ENCODE measurements around the gene ZNF302. TPM values are rescaled to one million over a fixed set of nuclear protein-coding genes. Genes with fewer than 3 reads are reported as not detected.

ZNF302 gene
- total RNA-seq, 2 experiments from 2014 or later = 14.9 to 15.9 TPM

GRCh38 chr19:34715357-34715756 is 37.9 kb downstream of the ZNF302 start:
- peaks cover 2% of the 10 kb centered on the region for H3K4me1 Mint-ChIP-seq (ENCODE audit: low read depth)

DNA sequence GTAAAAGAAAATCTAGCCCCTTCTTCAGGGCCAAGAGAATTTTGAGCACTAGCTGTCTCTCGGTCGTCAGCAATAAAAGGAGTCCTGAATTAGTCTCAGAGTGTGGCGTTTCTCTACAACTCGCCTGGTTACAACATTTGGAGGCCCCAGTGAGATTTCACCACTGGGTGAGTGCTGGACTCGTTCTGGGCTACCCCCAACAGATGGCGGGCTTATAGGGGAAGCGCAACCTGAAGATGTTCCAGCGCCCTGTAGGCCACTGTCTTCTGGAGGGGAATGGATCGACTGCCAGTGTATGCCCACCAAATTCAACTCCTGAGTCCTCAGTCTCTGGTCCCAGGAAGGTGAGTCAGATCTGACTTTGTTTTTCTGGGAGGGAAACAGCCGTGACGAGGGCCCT is 44.9 kb downstream of the ZNF302 start:
- ATAC-seq (no peak), DNase-seq (no peak)
- POLR2A ChIA-PET = no interaction called here
- Mint-ChIP-seq H3K4me3 (no peak overlapping the region), H3K9me3 (no peaks in the 10 kb centered on the region), H3K27me3 (peaks cover 13% of the 10 kb centered on the region), H3K4me1 (ENCODE audit: low read depth) (no peaks in the 10 kb centered on the region), H3K27ac (no peak overlapping the region), H3K36me3 (ENCODE audit: low read depth) (no peaks in the 10 kb centered on the region)
- TF ChIP-seq, protein P1, sequence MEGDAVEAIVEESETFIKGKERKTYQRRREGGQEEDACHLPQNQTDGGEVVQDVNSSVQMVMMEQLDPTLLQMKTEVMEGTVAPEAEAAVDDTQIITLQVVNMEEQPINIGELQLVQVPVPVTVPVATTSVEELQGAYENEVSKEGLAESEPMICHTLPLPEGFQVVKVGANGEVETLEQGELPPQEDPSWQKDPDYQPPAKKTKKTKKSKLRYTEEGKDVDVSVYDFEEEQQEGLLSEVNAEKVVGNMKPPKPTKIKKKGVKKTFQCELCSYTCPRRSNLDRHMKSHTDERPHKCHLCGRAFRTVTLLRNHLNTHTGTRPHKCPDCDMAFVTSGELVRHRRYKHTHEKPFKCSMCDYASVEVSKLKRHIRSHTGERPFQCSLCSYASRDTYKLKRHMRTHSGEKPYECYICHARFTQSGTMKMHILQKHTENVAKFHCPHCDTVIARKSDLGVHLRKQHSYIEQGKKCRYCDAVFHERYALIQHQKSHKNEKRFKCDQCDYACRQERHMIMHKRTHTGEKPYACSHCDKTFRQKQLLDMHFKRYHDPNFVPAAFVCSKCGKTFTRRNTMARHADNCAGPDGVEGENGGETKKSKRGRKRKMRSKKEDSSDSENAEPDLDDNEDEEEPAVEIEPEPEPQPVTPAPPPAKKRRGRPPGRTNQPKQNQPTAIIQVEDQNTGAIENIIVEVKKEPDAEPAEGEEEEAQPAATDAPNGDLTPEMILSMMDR (IDR thresholded peaks at IDR 0.05) = no peak
- CTCF ChIA-PET = interaction anchor here (0.9 to 2.3 kb wide), 3 partner anchors 10 to 117 kb away, joined by 3 to 13 read pairs (median 8); no protein-coding TSS in a partner anchor
- intact Hi-C loops (cut with micrococcal nuclease) = no loop called here

More at GRCh38 chr19:34715357-34715756, 37.9 kb downstream of the ZNF302 start:
- H3K9me3 Mint-ChIP-seq = peaks cover 12% of the 10 kb centered on the region
- H3K4me3 Mint-ChIP-seq = no peak overlapping the region
- H3K36me3 Mint-ChIP-seq (ENCODE audit: low read depth) = peaks cover 11% of the 10 kb centered on the region
- ATAC-seq = no peak
- no peak for DNase-seq
- ChIA-PET CTCF (interaction anchor here (1.3 to 1.4 kb wide), 2 partner anchors 75 kb away, joined by 3 to 5 read pairs; no protein-coding TSS in a partner anchor), POLR2A (interaction anchor here (0.7 kb wide), 1 partner anchor 237 kb away, joined by 3 read pairs; no protein-coding TSS in a partner anchor)
- TF ChIP-seq, protein P1 (IDR thresholded peaks at IDR 0.05) = no peak
- no peak overlapping the region for H3K27ac Mint-ChIP-seq
- peaks cover 16% of the 10 kb centered on the region for H3K27me3 Mint-ChIP-seq
- intact Hi-C loops (cut with micrococcal nuclease) = no loop called here

DNA sequence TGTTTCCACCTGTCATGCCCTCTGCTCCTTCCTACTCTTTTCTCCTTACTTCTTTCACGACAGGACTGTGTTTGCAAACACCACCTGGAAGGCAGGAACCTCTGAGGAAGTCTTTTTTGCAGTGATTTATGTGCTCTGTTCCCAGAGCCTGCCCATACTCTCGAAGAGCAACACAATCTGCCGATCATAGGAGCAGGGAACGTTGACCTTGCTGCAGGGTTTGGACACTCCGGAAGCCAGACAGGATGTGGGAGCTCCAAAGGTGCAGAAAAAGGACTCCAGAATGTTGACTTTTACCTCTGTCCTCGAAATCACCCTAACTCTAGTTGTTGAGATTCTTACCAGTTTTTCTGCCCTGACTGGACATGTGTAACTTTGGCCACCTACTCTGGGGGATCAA is 47.9 kb downstream of the ZNF302 start:
- H3K4me1 Mint-ChIP-seq (ENCODE audit: low read depth) = no peaks in the 10 kb centered on the region
- no peak overlapping the region for H3K4me3 Mint-ChIP-seq
- TF ChIP-seq, protein P1 (IDR thresholded peaks at IDR 0.05) = no peak
- H3K36me3 Mint-ChIP-seq (ENCODE audit: low read depth) = no peaks in the 10 kb centered on the region
- POLR2A ChIA-PET = no interaction called here
- intact Hi-C loops (cut with micrococcal nuclease) = no loop called here
- CTCF ChIA-PET = interaction anchor here (1.6 kb wide), 1 partner anchor 12 kb away, joined by 8 read pairs; no protein-coding TSS in a partner anchor
- H3K27me3 Mint-ChIP-seq = peaks cover 17% of the 10 kb centered on the region
- DNase-seq (no peak), ATAC-seq (no peak)
- H3K27ac Mint-ChIP-seq = no peak overlapping the region
- no peaks in the 10 kb centered on the region for H3K9me3 Mint-ChIP-seq

- Mint-ChIP-seq H3K9me3 (peaks cover 5% of the 10 kb centered on the region), H3K27me3 (peaks cover 9% of the 10 kb centered on the region), H3K4me3 (no peak overlapping the region), H3K27ac (no peak overlapping the region), H3K36me3 (ENCODE audit: low read depth) (peaks cover 13% of the 10 kb centered on the region), H3K4me1 (ENCODE audit: low read depth) (peaks cover 23% of the 10 kb centered on the region)
- intact Hi-C loops (cut with micrococcal nuclease) = no loop called here
- CTCF ChIA-PET = no interaction called here
- POLR2A ChIA-PET = interaction anchor here (2.9 kb wide), 1 partner anchor 53 kb away, joined by 11 read pairs; the partner anchor contains the start of gene ZNF302
- no peak for ATAC-seq
- no peak for DNase-seq
- TF ChIP-seq, protein P1 (IDR thresholded peaks at IDR 0.05) = no peak
Measured at GRCh38 chr19:34731019-34731829, 53.7 kb downstream of the ZNF302 start.

DNA sequence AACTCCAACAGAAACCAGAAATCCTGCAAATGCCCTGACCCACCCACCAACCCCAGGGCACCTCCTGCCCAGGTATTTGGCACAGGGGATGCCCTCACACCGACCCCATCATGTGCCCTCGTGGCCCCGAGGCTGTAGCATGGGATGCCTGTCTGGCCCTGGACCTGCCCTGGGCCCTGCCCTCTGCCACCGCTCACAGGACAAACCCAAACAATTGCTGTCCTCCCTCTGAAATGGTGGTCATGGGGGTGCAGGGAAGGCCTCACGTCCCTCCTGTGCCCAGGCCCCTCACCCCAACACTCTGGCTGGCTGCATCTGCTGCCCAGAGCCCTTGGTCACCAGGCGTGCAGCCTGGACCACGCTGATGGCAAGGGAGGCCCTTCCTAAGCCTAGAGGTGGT is 54.5 kb downstream of the ZNF302 start:
- peaks cover 6% of the 10 kb centered on the region for H3K27me3 Mint-ChIP-seq
- ATAC-seq (no peak), DNase-seq (no peak)
- ChIA-PET POLR2A (interaction anchor here (2.9 kb wide), 1 partner anchor 54 kb away, joined by 11 read pairs; the partner anchor contains the start of gene ZNF302), CTCF (no interaction called here)
- no peak overlapping the region for H3K4me3 Mint-ChIP-seq
- TF ChIP-seq, protein P1 (IDR thresholded peaks at IDR 0.05) = no peak
- no peak overlapping the region for H3K27ac Mint-ChIP-seq
- intact Hi-C loops (cut with micrococcal nuclease) = no loop called here
- H3K36me3 Mint-ChIP-seq (ENCODE audit: low read depth) = peaks cover 17% of the 10 kb centered on the region
- peaks cover 5% of the 10 kb centered on the region for H3K9me3 Mint-ChIP-seq
- H3K4me1 Mint-ChIP-seq (ENCODE audit: low read depth) = peaks cover 26% of the 10 kb centered on the region

All from activated CD8-positive, alpha-beta T cell treated with anti-CD3 and anti-CD28 coated beads for 36 hours (primary cell).